ENCODE data around the gene PPP1R14B. TPM values are rescaled to one million over a fixed set of nuclear protein-coding genes. Genes with fewer than 3 reads are reported as not detected.
A peak's percentile ranks its signal among the peaks of the same experiment; 100 is the strongest.

The PPP1R14B gene
- total and polyA plus RNA-seq, 2 of the 13 experiments (the other 11 are each of a cell fraction or from before 2014, with no cell fraction given): 110 to 148 TPM

GRCh38 chr11:64287676-64288352, 41.1 kb upstream of the PPP1R14B start:
- WGBS (ENCODE audit: low lambda C conversion rate): 95% methylated on average over 18 of the region's 33 CpGs
- ATAC-seq (no peak), DNase-seq (ENCODE audit: low spot score) (no peak), FAIRE-seq (no peak)
- Histone ChIP-seq H3K36me3 (replicated peaks in 1 of 2; ENCODE audit: control insufficient read depth in 1 of 2, insufficient read depth in 2 of 2, low read length in 2 of 2) (no peaks in the 10 kb centered on the region), H3K9ac (ENCODE audit: insufficient read depth, low read depth, low read length) (no peak overlapping the region), H3K4me1 (ENCODE audit: insufficient read depth, low read length) (peaks cover 28% of the 10 kb centered on the region; the same call in 1 of the 2 replicates), H3K4me2 (ENCODE audit: low read depth, low read length) (no peak overlapping the region), H3K27me3 (ENCODE audit: control insufficient read depth in 1 of 2, insufficient read depth in 2 of 2, low read length in 2 of 2) (peaks cover 9 to 26% of the 10 kb centered on the region in 2 experiments), H4K20me1 (ENCODE audit: insufficient read depth, low read length) (no peaks in the 10 kb centered on the region), H3K9me3 (ENCODE audit: low read length) (no peaks in the 10 kb centered on the region), H3K27ac (ENCODE audit: extremely low read length, insufficient read depth, low read length) (no peak overlapping the region), H2AFZ (ENCODE audit: low read length) (no peak overlapping the region), H3K4me3 (replicated peaks in 1 of 3; ENCODE audit: insufficient read depth in 1 of 3, low read depth in 2 of 3, low read length in 3 of 3) (no peak overlapping the region), H3K79me2 (ENCODE audit: insufficient read depth, low read length) (no peaks in the 10 kb centered on the region)
- TF ChIP-seq HNRNPLL (IDR thresholded peaks at IDR 0.05; ENCODE audit: low read depth, low read length, poor library complexity, severe bottlenecking) (peak; percentile 15), ZNF619 (CRISPR knock-in tag; IDR thresholded peaks at IDR 0.05) (no peak), ZNF713 (CRISPR knock-in tag; IDR thresholded peaks at IDR 0.05) (no peak), MEIS1 (CRISPR knock-in tag; IDR thresholded peaks at IDR 0.05; ENCODE audit: borderline replicate concordance) (no peak), CREBL2 (CRISPR knock-in tag; IDR thresholded peaks at IDR 0.05; ENCODE audit: borderline replicate concordance) (no peak), HNRNPL (IDR thresholded peaks at IDR 0.05; ENCODE audit: low read depth, low read length) (0 out of 2 replicates have a peak, but pooled peaks have one; percentile 39), KLF6 (CRISPR knock-in tag; IDR thresholded peaks at IDR 0.05) (no peak)
- BruUV-seq (replicated peaks): no TSS peak
- in situ Hi-C loops (cut with HindIII; ENCODE audit: extremely low pct_ligation_motif_present, low pct_unique_long_range_greater_than_20kb) (no loop called here), intact Hi-C loops (cut with micrococcal nuclease; ENCODE audit: unreplicated experiment) (no loop called here)
- POLR2A ChIA-PET: no interaction called here
- CTCF ChIA-PET (ENCODE audit: low intra/inter-chr PET ratio, low total read pairs): no interaction called here

GRCh38 chr11:64286801-64287159, 40.0 kb upstream of the PPP1R14B start:
- Histone ChIP-seq H3K4me2 (ENCODE audit: low read depth, low read length) (peak overlapping the region; percentile 97; the same call in 1 of the 2 replicates), H3K9me3 (ENCODE audit: low read length) (no peaks in the 10 kb centered on the region), H3K27me3 (ENCODE audit: control insufficient read depth in 1 of 2, insufficient read depth in 2 of 2, low read length in 2 of 2) (peaks cover 4 to 16% of the 10 kb centered on the region in 2 experiments; a peak in 4 of 5 replicates), H3K4me1 (ENCODE audit: insufficient read depth, low read length) (peaks cover 28% of the 10 kb centered on the region; the same call in 1 of the 2 replicates), H4K20me1 (ENCODE audit: insufficient read depth, low read length) (no peaks in the 10 kb centered on the region), H3K27ac (ENCODE audit: extremely low read length, insufficient read depth, low read length) (no peak overlapping the region), H3K9ac (ENCODE audit: insufficient read depth, low read depth, low read length) (no peak overlapping the region; the same call in 1 of the 2 replicates), H3K4me3 (replicated peaks in 1 of 3; ENCODE audit: insufficient read depth in 1 of 3, low read depth in 2 of 3, low read length in 3 of 3) (no peak overlapping the region; a peak in 1 of 6 replicates), H2AFZ (ENCODE audit: low read length) (no peak overlapping the region), H3K36me3 (replicated peaks in 1 of 2; ENCODE audit: control insufficient read depth in 1 of 2, insufficient read depth in 2 of 2, low read length in 2 of 2) (no peaks in the 10 kb centered on the region), H3K79me2 (ENCODE audit: insufficient read depth, low read length) (no peaks in the 10 kb centered on the region)
- intact Hi-C loops (cut with micrococcal nuclease; ENCODE audit: unreplicated experiment) (no loop called here), in situ Hi-C loops (cut with HindIII; ENCODE audit: extremely low pct_ligation_motif_present, low pct_unique_long_range_greater_than_20kb) (no loop called here)
- no TSS peak for BruUV-seq (replicated peaks)
- FAIRE-seq: no peak
- CTCF ChIA-PET (ENCODE audit: low intra/inter-chr PET ratio, low total read pairs): no interaction called here
- no peak for DNase-seq (ENCODE audit: low spot score)
- WGBS (ENCODE audit: low lambda C conversion rate): 70% methylated on average over 9 of the region's 9 CpGs
- POLR2A ChIA-PET: interaction anchor here (2.4 kb wide), 1 partner anchor 31 kb away, joined by 14 read pairs; the partner anchor contains the start of genes PRDX5 and TRMT112
- ATAC-seq: no peak
- no peak for TF ChIP-seq NCOA1 (CRISPR knock-in tag; IDR thresholded peaks at IDR 0.05)
- TF ChIP-seq KDM5B (CRISPR knock-in tag; IDR thresholded peaks at IDR 0.05; ENCODE audit: borderline replicate concordance): no peak
- no peak for TF ChIP-seq ZNF282 (IDR thresholded peaks at IDR 0.05; ENCODE audit: partially characterized antibody)
- TF ChIP-seq NFAT5 (CRISPR knock-in tag; IDR thresholded peaks at IDR 0.05): no peak
- TF ChIP-seq ZMYM4 (CRISPR knock-in tag; IDR thresholded peaks at IDR 0.05): no peak
- no peak for TF ChIP-seq PRPF4 (IDR thresholded peaks at IDR 0.05; ENCODE audit: low read depth, low read length, poor library complexity, severe bottlenecking)

All from HepG2 (cell line).